HCT116 (cell line): ENCODE results near the gene LYSMD4. TPM values are rescaled to one million over a fixed set of nuclear protein-coding genes. Genes with fewer than 3 reads are reported as not detected.

Experiments
- ATAC-seq: fragments of 200-7000 bp; cut with Tn5 transposase; 2 replicates; pipeline ENCODE4 v1.9.1; 2020; ENCODE audit warnings: mild to moderate bottlenecking, moderate library complexity
- BruUV-seq: library from RNA; stranded (reverse); fragments of 400-500 nt; replicated peaks from 2 replicates; lab custom pipeline; 2021; lab: Mats Ljungman, UMichigan
- CTCF ChIA-PET: fragments of 300-600 bp; sonication (Branson Sonifier 250); formaldehyde crosslinking; loops from one replicate; lab custom pipeline; 2021; ENCODE audit warnings: antibody characterized with exemption; lab: Charles Lee
- POLR2A ChIA-PET: fragments of 300-600, 350-600 bp; sonication (Branson Sonifier 250); formaldehyde crosslinking; loops from one replicate; lab custom pipeline; 2021; ENCODE audit warnings: antibody characterized with exemption; lab: Charles Lee
- RAD21 ChIA-PET, 2 experiments: fragments of 300-600 bp; sonication (Branson Sonifier 250); formaldehyde crosslinking; loops; one replicate each; lab custom pipeline; 2023; ENCODE audit warnings: low total read pairs in 2 of 2; ENCODE audit not compliant: uncharacterized antibody in 2 of 2, unreplicated experiment in 2 of 2, low non-redundant PET in 1 of 2; lab: Charles Lee
- DNase-seq: peaks from one replicate; pipeline ENCODE4 v3.0.0-alpha.2; 2010; ENCODE audit warnings: low read depth, low spot score
- H2AFZ ChIP-seq: fragments of 200-600 bp; shearing (Covaris generic), sonication (generic); 2 replicates; pipeline ENCODE4 v1.6.1; 2017; ENCODE audit warnings: low read depth, mixed run types, mixed read lengths, antibody characterized with exemption, low read length; ENCODE audit not compliant: poor library complexity, severe bottlenecking
- H3K27ac ChIP-seq: 2 replicates; pipeline ENCODE4 v1.5.1; 2012; ENCODE audit warnings: low read depth, low read length
- H3K27me3 ChIP-seq: fragments of 200-600 bp; sonication (generic); 2 replicates; pipeline ENCODE4 v1.6.1; 2016; ENCODE audit warnings: mixed run types, low read length, mixed read lengths; ENCODE audit not compliant: insufficient read depth
- H3K36me3 ChIP-seq, 2 experiments: fragments of 200-500 bp in 1 of 2; fragments of 200-600 bp in 1 of 2; sonication (Bioruptor generic) in 1 of 2; sonication (generic) in 1 of 2; 2 replicates each; pipeline versions ENCODE4 v1.5.1 to v1.6.1; 2014 to 2016; ENCODE audit warnings: low read length in 2 of 2, inconsistent platforms in 1 of 2, mixed read lengths in 1 of 2, mixed run types in 1 of 2; ENCODE audit not compliant: insufficient read depth in 2 of 2, control insufficient read depth in 1 of 2
- H3K4me1 ChIP-seq, 2 experiments: fragments of 200-600 bp in 1 of 2; sonication (generic) in 1 of 2; 2 replicates each; pipeline versions ENCODE4 v1.5.1 to v1.6.1; 2012 to 2017; ENCODE audit warnings: low read length in 2 of 2, inconsistent platforms in 1 of 2, mild to moderate bottlenecking in 1 of 2, mixed read lengths in 1 of 2, mixed run types in 1 of 2, moderate library complexity in 1 of 2; ENCODE audit not compliant: insufficient read depth in 2 of 2, control insufficient read depth in 1 of 2
- H3K4me2 ChIP-seq: fragments of 200-600 bp; sonication (generic); 2 replicates; pipeline ENCODE4 v1.6.1; 2017; ENCODE audit warnings: mixed run types, low read length, mixed read lengths
- H3K4me3 ChIP-seq, 2 experiments: fragments of 200-600 bp in 1 of 2; sonication (generic) in 1 of 2; replicated peaks in 1 of 2; 2 replicates each; pipeline ENCODE4 v1.5.1; 2011 to 2016; ENCODE audit warnings: low read length in 2 of 2, control low read depth in 1 of 2, low read depth in 1 of 2, mild to moderate bottlenecking in 1 of 2, mixed read lengths in 1 of 2, mixed run types in 1 of 2
- H3K79me2 ChIP-seq: fragments of 200-600 bp; sonication (generic); 2 replicates; pipeline ENCODE4 v1.6.1; 2017; ENCODE audit warnings: mild to moderate bottlenecking, mixed run types, low read length, moderate library complexity, mixed read lengths; ENCODE audit not compliant: insufficient read depth
- H3K9ac ChIP-seq: fragments of 200-600 bp; sonication (generic); 2 replicates; pipeline ENCODE4 v1.6.1; 2016; ENCODE audit warnings: low read length, mixed read lengths
- H3K9me2 ChIP-seq: fragments of 200-600 bp; sonication (generic), shearing (Covaris generic); 2 replicates; pipeline ENCODE4 v1.6.1; 2017; ENCODE audit warnings: mixed run types, mild to moderate bottlenecking, moderate library complexity; ENCODE audit not compliant: insufficient read depth
- H3K9me3 ChIP-seq, 2 experiments: fragments of 200-500 bp in 1 of 2; fragments of 200-600 bp in 1 of 2; sonication (Bioruptor generic) in 1 of 2; sonication (generic) in 1 of 2; 2 replicates each; pipeline ENCODE4 v1.6.1; 2014 to 2017; ENCODE audit warnings: low read length in 2 of 2, mixed read lengths in 2 of 2, inconsistent platforms in 1 of 2, low read depth in 1 of 2, mild to moderate bottlenecking in 1 of 2, mixed run types in 1 of 2, moderate library complexity in 1 of 2; ENCODE audit not compliant: control insufficient read depth in 1 of 2, insufficient read depth in 1 of 2
- H4K20me1 ChIP-seq: fragments of 200-600 bp; sonication (generic), shearing (Covaris generic); 2 replicates; pipeline ENCODE4 v1.6.1; 2017; ENCODE audit warnings: mixed run types, mild to moderate bottlenecking, moderate library complexity; ENCODE audit not compliant: insufficient read depth
- CBX3 ChIP-seq: IDR thresholded peaks from 2 replicates; pipeline ENCODE4 v1.6.1; 2012; ENCODE audit warnings: low read depth
- CEBPB ChIP-seq: IDR thresholded peaks from 2 replicates; pipeline ENCODE4 v1.6.1; 2012; ENCODE audit warnings: low read depth
- EGR1 ChIP-seq: IDR thresholded peaks from 2 replicates; pipeline ENCODE4 v1.6.1; 2012; ENCODE audit warnings: low read depth
- FOSL1 ChIP-seq: IDR thresholded peaks from 2 replicates; pipeline ENCODE4 v1.6.1; 2012; ENCODE audit warnings: low read depth
- POLR2AphosphoS5 ChIP-seq: IDR thresholded peaks from 2 replicates; pipeline ENCODE4 v1.6.1; 2011; ENCODE audit warnings: mild to moderate bottlenecking, low read depth, low read length, moderate library complexity
- RAD21 ChIP-seq: IDR thresholded peaks from 2 replicates; pipeline ENCODE4 v1.6.1; 2012; ENCODE audit warnings: low read depth, mild to moderate bottlenecking
- SP1 ChIP-seq: IDR thresholded peaks from 2 replicates; pipeline ENCODE4 v1.6.1; 2012; ENCODE audit warnings: low read depth
- TCF7L2 ChIP-seq: IDR thresholded peaks from 2 replicates; pipeline ENCODE4 v1.7.0; 2011; ENCODE audit warnings: borderline replicate concordance, inconsistent platforms; ENCODE audit not compliant: insufficient read depth, insufficient read length; ENCODE audit errors: extremely low read depth
- ZFX ChIP-seq: fragments of 450-650 bp; IDR thresholded peaks from 2 replicates; pipeline ENCODE4 v1.6.1; 2017
- ZNF274 ChIP-seq: fragments of 200-500 bp; sonication (Bioruptor generic); IDR thresholded peaks from 2 replicates; pipeline ENCODE4 v1.6.1; 2014; ENCODE audit warnings: mild to moderate bottlenecking, low read depth, low read length, inconsistent platforms
- intact Hi-C: fragments of 100-400 bp; cut with micrococcal nuclease; formaldehyde crosslinking; loops from 2 replicates; pipeline ENCODE4 v1.10.0; 2022
- total RNA-seq: library from RNA; stranded (reverse); gene quantifications from one replicate; pipeline ENCODE4 v1.2.1, GENCODE V29; 2021; ENCODE audit not compliant: unreplicated experiment
- TF ChIP-seq, protein P1 (sequence below), 3 experiments: fragments of 200-600 bp in 1 of 3; sonication (generic) in 1 of 3; IDR thresholded peaks in 2 of 3; conservative IDR thresholded peaks in 1 of 3; 2 replicates each; pipeline ENCODE4 v1.5.1; 2012 to 2017; ENCODE audit warnings: low read depth in 2 of 3, low read length in 2 of 3, antibody characterized with exemption in 1 of 3, borderline replicate concordance in 1 of 3, control low read depth in 1 of 3, mild to moderate bottlenecking in 1 of 3, mixed read lengths in 1 of 3, mixed run types in 1 of 3, moderate library complexity in 1 of 3; ENCODE audit not compliant: insufficient read depth in 1 of 3
- TF ChIP-seq, protein P2 (sequence below): IDR thresholded peaks from 2 replicates; pipeline ENCODE4 v1.6.1; 2012
- TF ChIP-seq, protein P3 (sequence below): IDR thresholded peaks from 2 replicates; pipeline ENCODE4 v1.6.1; 2012; ENCODE audit warnings: low read depth
- TF ChIP-seq, protein P4 (sequence below): IDR thresholded peaks from 2 replicates; pipeline ENCODE4 v1.6.1; 2012

Gene LYSMD4
- total RNA-seq, 1 experiment from 2014 or later: 8.6 TPM

DNA sequence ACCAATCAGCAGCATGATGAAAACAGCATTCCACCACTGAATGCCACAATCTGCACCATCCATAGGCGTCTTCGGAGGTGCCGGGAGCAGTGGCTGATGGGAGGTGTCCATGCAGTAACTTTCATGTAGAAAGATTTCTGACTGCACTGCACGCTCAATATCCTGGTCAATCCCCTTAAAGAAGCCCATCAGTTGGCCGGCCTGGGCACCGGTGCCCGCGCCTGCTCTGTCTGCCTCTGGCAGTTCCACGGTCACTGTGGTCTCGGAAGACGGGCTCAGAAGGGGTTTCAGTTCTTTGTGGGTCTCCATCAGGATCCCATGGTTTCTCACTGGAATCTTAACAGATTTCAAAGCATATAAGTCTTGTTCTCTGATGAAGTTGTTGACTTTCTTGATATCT is 3.9 kb downstream of the LYSMD4 start:
- Histone ChIP-seq H2AFZ (no peak overlapping the region), H3K4me1 (peaks cover 3 to 13% of the 10 kb centered on the region in 2 experiments; a peak in 3 of 4 replicates), H3K27me3 (no peaks in the 10 kb centered on the region), H3K4me3 (no peak overlapping the region), H3K9me3 (peaks cover 0 to 6% of the 10 kb centered on the region in 2 experiments; a peak in 1 of 4 replicates), H4K20me1 (no peaks in the 10 kb centered on the region), H3K79me2 (no peaks in the 10 kb centered on the region), H3K9ac (no peak overlapping the region), H3K9me2 (no peaks in the 10 kb centered on the region), H3K36me3 (no peaks in the 10 kb centered on the region), H3K4me2 (no peak overlapping the region), H3K27ac (no peak overlapping the region)
- ChIA-PET CTCF (interaction anchor here (1.0 to 2.8 kb wide), 4 partner anchors 25 to 456 kb away, joined by 5 to 10 read pairs (median 7); no protein-coding TSS in a partner anchor), POLR2A (no interaction called here), RAD21 (no interaction called here)
- ATAC-seq: no peak
- no TSS peak for BruUV-seq
- intact Hi-C loops: no loop called here
- TF ChIP-seq, protein P1, sequence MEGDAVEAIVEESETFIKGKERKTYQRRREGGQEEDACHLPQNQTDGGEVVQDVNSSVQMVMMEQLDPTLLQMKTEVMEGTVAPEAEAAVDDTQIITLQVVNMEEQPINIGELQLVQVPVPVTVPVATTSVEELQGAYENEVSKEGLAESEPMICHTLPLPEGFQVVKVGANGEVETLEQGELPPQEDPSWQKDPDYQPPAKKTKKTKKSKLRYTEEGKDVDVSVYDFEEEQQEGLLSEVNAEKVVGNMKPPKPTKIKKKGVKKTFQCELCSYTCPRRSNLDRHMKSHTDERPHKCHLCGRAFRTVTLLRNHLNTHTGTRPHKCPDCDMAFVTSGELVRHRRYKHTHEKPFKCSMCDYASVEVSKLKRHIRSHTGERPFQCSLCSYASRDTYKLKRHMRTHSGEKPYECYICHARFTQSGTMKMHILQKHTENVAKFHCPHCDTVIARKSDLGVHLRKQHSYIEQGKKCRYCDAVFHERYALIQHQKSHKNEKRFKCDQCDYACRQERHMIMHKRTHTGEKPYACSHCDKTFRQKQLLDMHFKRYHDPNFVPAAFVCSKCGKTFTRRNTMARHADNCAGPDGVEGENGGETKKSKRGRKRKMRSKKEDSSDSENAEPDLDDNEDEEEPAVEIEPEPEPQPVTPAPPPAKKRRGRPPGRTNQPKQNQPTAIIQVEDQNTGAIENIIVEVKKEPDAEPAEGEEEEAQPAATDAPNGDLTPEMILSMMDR (IDR thresholded peaks at IDR 0.05 in 2 of 3, conservative IDR thresholded peaks at IDR 0.05 in 1 of 3; ENCODE audit: borderline replicate concordance in 1 of 3, insufficient read depth in 1 of 3, low read depth in 2 of 3, low read length in 2 of 3): no peak
- TF ChIP-seq FOSL1 (no peak), POLR2AphosphoS5 (no peak), TCF7L2 (no peak), ZNF274 (no peak), CEBPB (no peak), SP1 (no peak), ZFX (no peak), CBX3 (no peak), EGR1 (no peak), RAD21 (no peak)
- TF ChIP-seq, protein P2, sequence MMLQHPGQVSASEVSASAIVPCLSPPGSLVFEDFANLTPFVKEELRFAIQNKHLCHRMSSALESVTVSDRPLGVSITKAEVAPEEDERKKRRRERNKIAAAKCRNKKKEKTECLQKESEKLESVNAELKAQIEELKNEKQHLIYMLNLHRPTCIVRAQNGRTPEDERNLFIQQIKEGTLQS: no peak
- TF ChIP-seq, protein P3, sequence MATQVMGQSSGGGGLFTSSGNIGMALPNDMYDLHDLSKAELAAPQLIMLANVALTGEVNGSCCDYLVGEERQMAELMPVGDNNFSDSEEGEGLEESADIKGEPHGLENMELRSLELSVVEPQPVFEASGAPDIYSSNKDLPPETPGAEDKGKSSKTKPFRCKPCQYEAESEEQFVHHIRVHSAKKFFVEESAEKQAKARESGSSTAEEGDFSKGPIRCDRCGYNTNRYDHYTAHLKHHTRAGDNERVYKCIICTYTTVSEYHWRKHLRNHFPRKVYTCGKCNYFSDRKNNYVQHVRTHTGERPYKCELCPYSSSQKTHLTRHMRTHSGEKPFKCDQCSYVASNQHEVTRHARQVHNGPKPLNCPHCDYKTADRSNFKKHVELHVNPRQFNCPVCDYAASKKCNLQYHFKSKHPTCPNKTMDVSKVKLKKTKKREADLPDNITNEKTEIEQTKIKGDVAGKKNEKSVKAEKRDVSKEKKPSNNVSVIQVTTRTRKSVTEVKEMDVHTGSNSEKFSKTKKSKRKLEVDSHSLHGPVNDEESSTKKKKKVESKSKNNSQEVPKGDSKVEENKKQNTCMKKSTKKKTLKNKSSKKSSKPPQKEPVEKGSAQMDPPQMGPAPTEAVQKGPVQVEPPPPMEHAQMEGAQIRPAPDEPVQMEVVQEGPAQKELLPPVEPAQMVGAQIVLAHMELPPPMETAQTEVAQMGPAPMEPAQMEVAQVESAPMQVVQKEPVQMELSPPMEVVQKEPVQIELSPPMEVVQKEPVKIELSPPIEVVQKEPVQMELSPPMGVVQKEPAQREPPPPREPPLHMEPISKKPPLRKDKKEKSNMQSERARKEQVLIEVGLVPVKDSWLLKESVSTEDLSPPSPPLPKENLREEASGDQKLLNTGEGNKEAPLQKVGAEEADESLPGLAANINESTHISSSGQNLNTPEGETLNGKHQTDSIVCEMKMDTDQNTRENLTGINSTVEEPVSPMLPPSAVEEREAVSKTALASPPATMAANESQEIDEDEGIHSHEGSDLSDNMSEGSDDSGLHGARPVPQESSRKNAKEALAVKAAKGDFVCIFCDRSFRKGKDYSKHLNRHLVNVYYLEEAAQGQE: no peak
- TF ChIP-seq, protein P4, sequence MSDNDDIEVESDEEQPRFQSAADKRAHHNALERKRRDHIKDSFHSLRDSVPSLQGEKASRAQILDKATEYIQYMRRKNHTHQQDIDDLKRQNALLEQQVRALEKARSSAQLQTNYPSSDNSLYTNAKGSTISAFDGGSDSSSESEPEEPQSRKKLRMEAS: no peak
- DNase-seq: no peak
